ENCODE measurements around the gene LAMP1. TPM values are rescaled to one million over a fixed set of nuclear protein-coding genes. Genes with fewer than 3 reads are reported as not detected.

The LAMP1 gene
- total RNA-seq, 4 donors from 2014 or later, result 106 to 178 (median 125) TPM

DNA sequence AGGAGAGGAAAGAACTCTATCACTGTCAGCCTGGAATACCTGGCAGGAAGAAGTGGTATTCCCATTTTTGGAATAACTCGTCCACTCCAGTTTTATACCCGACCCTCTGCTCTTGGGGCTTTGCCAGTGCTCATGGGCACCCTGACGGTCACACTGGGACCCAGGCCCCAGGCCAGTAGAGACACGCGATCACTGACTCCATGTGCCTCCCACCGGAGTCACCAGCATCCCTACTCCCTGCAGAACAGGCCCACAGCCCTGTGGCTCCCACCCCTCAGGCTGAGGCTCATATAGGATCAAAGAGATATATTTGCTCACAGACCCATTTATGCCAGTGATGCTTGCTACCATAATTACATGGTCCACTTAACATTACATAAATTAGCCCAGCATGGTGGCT lies 63.4 kb downstream of the LAMP1 start:
- TF ChIP-seq, protein P1, sequence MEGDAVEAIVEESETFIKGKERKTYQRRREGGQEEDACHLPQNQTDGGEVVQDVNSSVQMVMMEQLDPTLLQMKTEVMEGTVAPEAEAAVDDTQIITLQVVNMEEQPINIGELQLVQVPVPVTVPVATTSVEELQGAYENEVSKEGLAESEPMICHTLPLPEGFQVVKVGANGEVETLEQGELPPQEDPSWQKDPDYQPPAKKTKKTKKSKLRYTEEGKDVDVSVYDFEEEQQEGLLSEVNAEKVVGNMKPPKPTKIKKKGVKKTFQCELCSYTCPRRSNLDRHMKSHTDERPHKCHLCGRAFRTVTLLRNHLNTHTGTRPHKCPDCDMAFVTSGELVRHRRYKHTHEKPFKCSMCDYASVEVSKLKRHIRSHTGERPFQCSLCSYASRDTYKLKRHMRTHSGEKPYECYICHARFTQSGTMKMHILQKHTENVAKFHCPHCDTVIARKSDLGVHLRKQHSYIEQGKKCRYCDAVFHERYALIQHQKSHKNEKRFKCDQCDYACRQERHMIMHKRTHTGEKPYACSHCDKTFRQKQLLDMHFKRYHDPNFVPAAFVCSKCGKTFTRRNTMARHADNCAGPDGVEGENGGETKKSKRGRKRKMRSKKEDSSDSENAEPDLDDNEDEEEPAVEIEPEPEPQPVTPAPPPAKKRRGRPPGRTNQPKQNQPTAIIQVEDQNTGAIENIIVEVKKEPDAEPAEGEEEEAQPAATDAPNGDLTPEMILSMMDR (IDR thresholded peaks at IDR 0.05; ENCODE audit: low read depth), result no peak

DNA sequence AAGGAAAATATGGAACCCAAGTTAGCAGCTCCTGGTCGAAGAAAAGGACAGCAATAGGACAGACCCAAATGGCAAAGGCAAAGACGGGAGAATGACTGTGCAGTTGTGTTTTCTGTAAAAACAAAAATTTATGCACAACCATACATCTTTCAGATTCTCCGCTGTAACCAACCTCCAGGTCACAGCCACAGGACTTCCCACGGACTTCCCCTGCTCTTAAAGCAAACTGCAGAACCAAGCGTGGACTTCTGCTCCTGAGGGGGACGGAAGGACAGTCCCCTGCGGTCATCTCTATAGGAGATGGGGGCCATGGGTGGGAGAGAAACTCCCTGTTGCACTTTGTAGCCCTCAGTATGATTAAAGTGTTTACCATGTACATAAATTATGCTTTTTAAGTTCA lies 64.4 kb downstream of the LAMP1 start:
- TF ChIP-seq, protein P1 (IDR thresholded peaks at IDR 0.05; ENCODE audit: low read depth), result no peak

DNA sequence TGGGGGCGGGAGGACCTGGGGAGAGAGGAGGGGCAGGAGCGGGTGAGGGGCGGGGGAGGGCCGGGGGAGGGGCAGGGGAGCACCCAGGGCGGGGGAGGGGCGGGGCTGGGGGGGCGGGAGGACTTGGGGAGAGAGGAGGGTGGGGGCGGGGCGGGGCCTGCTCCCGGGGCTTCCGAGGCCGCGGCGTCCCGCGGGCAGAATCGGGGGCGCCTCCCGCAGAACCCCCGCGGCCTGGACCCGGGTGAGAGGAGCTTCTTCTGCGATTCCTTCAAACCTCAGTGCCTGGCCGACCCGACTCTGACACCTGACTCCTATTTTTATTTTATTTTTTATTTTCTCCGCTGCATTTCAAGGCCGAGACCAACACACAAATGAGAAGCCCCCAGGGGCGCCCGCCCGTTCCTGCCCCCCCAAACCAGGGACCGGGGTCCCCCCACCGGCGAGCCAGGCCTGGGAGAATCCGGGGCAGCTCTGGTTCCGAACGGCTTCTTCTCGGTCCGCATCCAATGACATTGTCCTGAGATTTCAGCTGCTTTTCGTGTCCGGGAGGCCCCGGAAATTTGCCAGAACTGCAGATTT lies 67.4 kb downstream of the LAMP1 start:
- TF ChIP-seq, protein P1 (IDR thresholded peaks at IDR 0.05; ENCODE audit: low read depth), result no peak

DNA sequence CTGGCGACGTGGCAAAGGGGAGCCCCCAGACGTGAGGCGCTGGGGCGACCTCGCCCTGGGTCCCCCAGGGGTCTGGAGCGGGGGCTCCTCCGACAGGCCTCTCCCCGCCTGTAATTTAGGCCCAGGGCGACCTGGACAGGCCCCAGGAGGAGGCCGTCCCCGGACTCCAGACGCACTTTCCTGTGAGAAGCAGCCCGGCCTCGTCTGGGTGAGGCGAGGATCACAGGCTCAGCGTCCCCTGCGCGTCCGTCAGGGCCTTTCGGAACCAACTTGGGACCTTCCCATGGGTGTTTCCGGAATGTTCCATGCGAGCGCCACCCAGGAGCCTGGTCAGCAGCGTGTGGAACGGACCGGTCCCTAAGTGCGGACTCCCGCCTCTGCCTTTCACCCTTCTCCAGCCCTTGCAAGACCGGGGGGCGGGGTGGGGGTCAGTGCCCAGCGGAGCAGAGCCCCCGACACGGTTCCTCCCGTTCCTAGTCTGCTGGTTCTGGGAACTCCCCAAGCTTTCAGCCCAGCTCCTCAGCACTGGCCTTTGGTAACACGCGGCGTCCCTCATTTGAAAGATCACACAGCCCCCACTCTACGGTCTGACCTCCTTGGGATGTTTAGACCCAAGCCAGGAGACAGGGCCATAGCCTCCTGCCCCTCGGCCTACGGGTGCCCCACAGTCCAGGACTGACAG lies 68.0 kb downstream of the LAMP1 start:
- TF ChIP-seq, protein P1 (IDR thresholded peaks at IDR 0.05; ENCODE audit: low read depth), result no peak

DNA sequence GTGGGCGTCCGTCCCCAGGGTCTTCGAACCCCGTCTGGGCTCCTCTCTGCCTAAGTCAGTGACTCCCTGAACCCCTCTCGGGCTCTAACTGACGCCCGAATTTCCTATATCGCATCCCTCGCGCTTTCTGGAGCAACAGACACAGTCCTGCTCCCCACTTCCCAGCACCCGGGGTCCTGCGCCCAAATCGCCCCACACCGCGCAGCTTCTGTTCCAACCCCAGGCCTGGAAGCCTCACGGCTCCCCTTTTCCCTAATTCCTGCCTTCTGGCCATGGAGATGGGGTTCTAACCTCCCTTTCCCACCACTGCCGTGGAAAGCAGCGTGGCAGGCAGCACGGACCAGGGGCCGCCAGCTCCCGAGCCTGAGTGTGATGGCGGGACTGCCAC lies 68.5 kb downstream of the LAMP1 start:
- TF ChIP-seq, protein P1 (IDR thresholded peaks at IDR 0.05; ENCODE audit: low read depth), result no peak

DNA sequence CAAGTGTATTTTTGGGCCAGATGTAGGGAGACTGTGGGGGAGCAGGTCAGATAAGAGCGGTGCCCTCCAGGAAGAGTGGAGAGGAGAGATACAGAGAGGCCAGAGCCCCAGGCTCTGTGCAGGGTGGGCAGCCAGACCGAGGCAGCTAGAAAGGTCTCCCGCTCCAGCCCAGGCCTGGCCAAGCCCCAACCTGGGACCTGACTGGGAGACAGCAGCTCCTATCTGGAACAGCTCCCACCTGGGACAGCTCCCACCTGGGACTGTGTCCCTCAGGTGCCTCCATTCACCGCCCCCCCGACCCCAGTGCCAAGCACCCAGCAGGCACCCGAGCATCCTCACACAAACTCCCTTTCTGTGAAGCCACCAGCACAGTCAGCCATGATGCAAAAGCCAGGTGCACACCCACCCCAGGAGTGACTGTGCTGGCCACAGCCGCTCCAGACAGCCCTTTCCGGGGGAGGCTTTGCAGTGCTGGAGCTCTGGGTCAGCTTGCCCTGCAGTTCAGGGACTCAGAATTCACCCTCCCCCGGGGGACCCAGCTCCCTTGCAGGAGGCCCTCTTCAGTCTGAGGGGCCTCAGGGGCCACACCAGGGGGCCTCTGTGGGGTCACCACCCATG lies 69.0 kb downstream of the LAMP1 start:
- TF ChIP-seq, protein P1 (IDR thresholded peaks at IDR 0.05; ENCODE audit: low read depth), result no peak

DNA sequence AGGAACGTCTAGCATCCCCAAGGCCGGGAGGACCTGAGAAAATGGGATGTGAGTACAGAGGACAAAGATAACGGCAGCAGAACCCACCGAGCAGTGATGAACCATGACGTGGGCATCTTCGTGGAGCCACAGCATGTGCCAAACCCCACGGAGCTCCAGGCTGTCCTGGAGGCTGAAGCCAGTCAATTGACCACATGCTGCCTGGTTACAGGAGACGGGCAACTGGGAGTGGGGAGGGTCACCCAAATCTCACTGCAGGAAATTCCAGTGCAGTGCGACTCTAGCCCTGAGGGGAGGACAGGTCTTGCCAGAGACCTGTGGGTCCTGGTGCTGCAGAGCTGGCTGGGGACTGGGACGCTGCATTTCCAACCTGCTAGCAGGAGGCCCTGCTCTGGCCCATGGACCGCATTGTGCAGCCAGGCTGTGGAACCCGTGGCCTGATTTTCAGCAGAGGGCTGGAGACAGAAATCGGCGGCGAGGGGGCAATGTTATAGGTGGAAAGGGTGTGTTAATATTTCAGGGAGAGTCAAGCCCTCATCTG lies 70.1 kb downstream of the LAMP1 start:
- TF ChIP-seq, protein P1 (IDR thresholded peaks at IDR 0.05; ENCODE audit: low read depth), result no peak

Data from subcutaneous adipose tissue (tissue), 4 donors.